Spleen (tissue), 7 donors: ENCODE results near the gene GNPTAB.

Experiments
- POLR2A ChIP-seq, 3 donors: fragments of 450-650 bp; IDR thresholded peaks; one replicate each; pipeline ENCODE4 v1.5.1; 2017; ENCODE audit warnings: antibody characterized with exemption in 3 of 3, mild to moderate bottlenecking in 1 of 3
- POLR2AphosphoS5 ChIP-seq, 3 donors: sonication (generic); formaldehyde crosslinking; IDR thresholded peaks; one replicate each; pipeline ENCODE4 v1.5.1; 2017; ENCODE audit warnings: antibody characterized with exemption in 3 of 3
- TF ChIP-seq, protein P1 (sequence below), 11 experiments: fragments of 200-600 bp in 7 of 11; fragments of 450-650 bp in 4 of 11; sonication (generic) in 4 of 11; IDR thresholded peaks in 8 of 11; conservative IDR thresholded peaks in 3 of 11; 1 replicate in 7 of 11; 2 replicates in 4 of 11; pipeline versions ENCODE4 v1.4.0 to v1.8.0; 2016 to 2021; ENCODE audit warnings: antibody characterized with exemption in 11 of 11, inconsistent platforms in 4 of 11, mild to moderate bottlenecking in 1 of 11
- donor health status: DM: no; HTN: no; CAD: no; lungs with moderate emphysema.
- donor health status: DM: no; HTN: no; CAD: no.
- donor health status: DM: no; HTN: no; CAD: no.

DNA sequence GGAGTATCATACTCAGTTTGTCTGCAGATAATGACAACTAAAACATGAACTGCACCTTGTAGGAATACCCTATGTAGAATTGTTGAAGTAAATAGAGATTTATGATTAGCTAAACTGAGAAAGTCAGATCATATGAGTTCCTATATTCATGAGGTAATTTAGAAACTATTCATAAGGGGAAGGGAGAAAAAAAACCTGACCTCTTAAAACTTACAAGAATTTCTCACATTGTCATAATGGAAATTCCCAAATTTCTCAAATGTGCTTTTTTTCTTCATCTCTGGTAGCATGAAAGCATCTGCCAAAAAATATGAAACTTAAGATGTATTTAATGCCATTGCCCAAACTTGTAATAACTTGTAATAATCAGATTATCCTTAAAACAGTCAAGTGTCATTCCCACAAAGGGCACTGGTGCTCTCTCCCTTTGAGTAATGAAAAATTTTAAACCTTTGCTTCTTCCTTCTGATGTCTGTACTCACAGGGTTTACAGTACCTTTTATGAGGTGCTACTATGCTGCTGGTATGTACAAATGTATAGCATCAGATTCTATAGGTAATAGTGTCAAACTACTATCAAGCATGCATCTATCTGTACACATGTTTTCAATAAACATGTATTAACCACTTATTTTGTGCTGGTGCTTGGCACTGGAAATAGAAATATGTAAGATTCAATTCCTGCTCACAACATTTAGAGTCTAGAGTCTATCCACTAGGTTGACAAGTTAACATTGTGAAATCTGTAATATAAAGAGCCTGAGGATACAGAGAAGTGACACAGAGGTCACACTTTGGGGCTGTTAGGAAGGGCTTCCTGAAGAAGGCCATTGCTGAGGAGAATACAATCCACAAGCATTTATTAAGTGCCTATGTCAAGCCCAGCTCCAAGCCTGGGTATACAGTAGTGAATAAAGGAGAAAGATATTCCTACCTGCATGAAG, 29.2 kb upstream of the GNPTAB start:
- TF ChIP-seq POLR2A (IDR thresholded peaks at IDR 0.05) (no peak), POLR2AphosphoS5 (IDR thresholded peaks at IDR 0.05) (no peak)
- TF ChIP-seq, protein P1, sequence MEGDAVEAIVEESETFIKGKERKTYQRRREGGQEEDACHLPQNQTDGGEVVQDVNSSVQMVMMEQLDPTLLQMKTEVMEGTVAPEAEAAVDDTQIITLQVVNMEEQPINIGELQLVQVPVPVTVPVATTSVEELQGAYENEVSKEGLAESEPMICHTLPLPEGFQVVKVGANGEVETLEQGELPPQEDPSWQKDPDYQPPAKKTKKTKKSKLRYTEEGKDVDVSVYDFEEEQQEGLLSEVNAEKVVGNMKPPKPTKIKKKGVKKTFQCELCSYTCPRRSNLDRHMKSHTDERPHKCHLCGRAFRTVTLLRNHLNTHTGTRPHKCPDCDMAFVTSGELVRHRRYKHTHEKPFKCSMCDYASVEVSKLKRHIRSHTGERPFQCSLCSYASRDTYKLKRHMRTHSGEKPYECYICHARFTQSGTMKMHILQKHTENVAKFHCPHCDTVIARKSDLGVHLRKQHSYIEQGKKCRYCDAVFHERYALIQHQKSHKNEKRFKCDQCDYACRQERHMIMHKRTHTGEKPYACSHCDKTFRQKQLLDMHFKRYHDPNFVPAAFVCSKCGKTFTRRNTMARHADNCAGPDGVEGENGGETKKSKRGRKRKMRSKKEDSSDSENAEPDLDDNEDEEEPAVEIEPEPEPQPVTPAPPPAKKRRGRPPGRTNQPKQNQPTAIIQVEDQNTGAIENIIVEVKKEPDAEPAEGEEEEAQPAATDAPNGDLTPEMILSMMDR (IDR thresholded peaks at IDR 0.05 in 8 of 11, conservative IDR thresholded peaks at IDR 0.05 in 3 of 11) = no peak
